A673 (cell line): Measurements from ENCODE around the gene NAPA. TPM values are rescaled to one million over a fixed set of nuclear protein-coding genes. Genes with fewer than 3 reads are reported as not detected.

Experiments
- BruUV-seq: library from RNA; stranded (reverse); fragments of 400-500 nt; replicated peaks from 2 replicates; lab custom pipeline; 2021; lab: Mats Ljungman, UMichigan
- CTCF ChIA-PET: fragments of 300-600 bp; sonication (Branson Sonifier 250); formaldehyde crosslinking; loops from one replicate; lab custom pipeline; 2022; ENCODE audit warnings: antibody characterized with exemption; lab: Charles Lee
- POLR2A ChIA-PET: fragments of 300-600 bp; sonication (Branson Sonifier 250); formaldehyde crosslinking; loops from one replicate; lab custom pipeline; 2022; ENCODE audit warnings: antibody characterized with exemption; ENCODE audit not compliant: low non-redundant PET; lab: Charles Lee
- DNase-seq: peaks from one replicate; pipeline ENCODE4 v3.0.0-alpha.2; 2015; ENCODE audit warnings: low spot score
- H3K27ac ChIP-seq: fragments of 200-600 bp; sonication (generic); 2 replicates; pipeline ENCODE4 v1.5.1; 2016; ENCODE audit warnings: mixed run types, low read depth, mild to moderate bottlenecking, mixed read lengths, antibody characterized with exemption, low read length; ENCODE audit not compliant: poor library complexity, severe bottlenecking
- H3K27me3 ChIP-seq: fragments of 200-600 bp; sonication (generic); replicated peaks from 2 replicates; pipeline ENCODE4 v1.6.1; 2017; ENCODE audit warnings: mixed run types, low read depth, mild to moderate bottlenecking, mixed read lengths, antibody characterized with exemption, low read length; ENCODE audit not compliant: insufficient read depth, poor library complexity
- H3K36me3 ChIP-seq: fragments of 200-600 bp; sonication (generic); 2 replicates; pipeline ENCODE4 v1.6.1; 2016; ENCODE audit warnings: mixed run types, mild to moderate bottlenecking, mixed read lengths, antibody characterized with exemption, low read length; ENCODE audit not compliant: insufficient read depth, poor library complexity, severe bottlenecking
- H3K4me1 ChIP-seq: fragments of 200-600 bp; sonication (generic); 2 replicates; pipeline ENCODE4 v1.6.1; 2017; ENCODE audit warnings: mixed run types, mild to moderate bottlenecking, mixed read lengths, antibody characterized with exemption, low read length; ENCODE audit not compliant: insufficient read depth, poor library complexity, severe bottlenecking
- H3K4me3 ChIP-seq: fragments of 200-600 bp; sonication (generic); 2 replicates; pipeline ENCODE4 v1.5.1; 2016; ENCODE audit warnings: low read depth, mixed run types, mild to moderate bottlenecking, mixed read lengths, low read length; ENCODE audit not compliant: poor library complexity, severe bottlenecking
- H3K9me3 ChIP-seq: fragments of 200-600 bp; sonication (generic); 2 replicates; pipeline ENCODE4 v1.6.1; 2016; ENCODE audit warnings: mixed run types, low read depth, mild to moderate bottlenecking, mixed read lengths, antibody characterized with exemption, low read length; ENCODE audit not compliant: poor library complexity, severe bottlenecking
- CTCF ChIP-seq: fragments of 300-800, 200-600 bp; sonication (generic); conservative IDR thresholded peaks from 2 replicates; pipeline ENCODE4 v1.5.1; 2017; ENCODE audit warnings: low read depth, mild to moderate bottlenecking, antibody characterized with exemption, low read length, moderate library complexity, mixed read lengths
- EZH2 ChIP-seq: fragments of 200-600 bp; sonication (generic); IDR thresholded peaks from 2 replicates; pipeline ENCODE4 v1.6.1; 2017; ENCODE audit warnings: borderline replicate concordance, low read depth, mild to moderate bottlenecking, mixed read lengths, antibody characterized with exemption, low read length; ENCODE audit not compliant: poor library complexity, severe bottlenecking
- intact Hi-C: fragments of 100-400 bp; cut with micrococcal nuclease; formaldehyde crosslinking; loops from one replicate; pipeline ENCODE4 v1.10.0; 2022; ENCODE audit not compliant: unreplicated experiment
- total RNA-seq: library from RNA; stranded (reverse); gene quantifications from 2 replicates; pipeline ENCODE4 v1.2.3, GENCODE V29; 2021

The NAPA gene
- total RNA-seq, 1 experiment from 2014 or later: 90.9 TPM

- no TSS peak for BruUV-seq
- ChIA-PET POLR2A (no interaction called here), CTCF (no interaction called here)
- Histone ChIP-seq H3K27me3 (peaks cover 5% of the 10 kb centered on the region), H3K4me1 (peaks cover 3% of the 10 kb centered on the region), H3K9me3 (no peaks in the 10 kb centered on the region), H3K36me3 (no peaks in the 10 kb centered on the region), H3K27ac (no peak overlapping the region), H3K4me3 (no peak overlapping the region)
- DNase-seq: no peak
- intact Hi-C loops: loop anchor here (5.0 to 10.0 kb wide), 3 partner anchors 82 to 176 kb away; no protein-coding TSS in a partner anchor
- TF ChIP-seq EZH2 (no peak), CTCF (no peak)
These were observed 4.0 kb upstream of the NAPA start for GRCh38 chr19:47518854-47519253.

- H3K4me1 ChIP-seq: peaks cover 3% of the 10 kb centered on the region
- CTCF ChIA-PET: interaction anchor here (0.5 kb wide), 1 partner anchor 30 kb away, joined by 5 read pairs; no protein-coding TSS in a partner anchor
- no peaks in the 10 kb centered on the region for H3K9me3 ChIP-seq
- H3K27ac ChIP-seq: no peak overlapping the region
- no peaks in the 10 kb centered on the region for H3K36me3 ChIP-seq
- DNase-seq: no peak
- TF ChIP-seq CTCF (no peak), EZH2 (no peak)
- H3K4me3 ChIP-seq: no peak overlapping the region
- POLR2A ChIA-PET: no interaction called here
- intact Hi-C loops: loop anchor here (5.0 to 10.0 kb wide), 3 partner anchors 81 to 177 kb away; no protein-coding TSS in a partner anchor
- BruUV-seq: no TSS peak
- no peaks in the 10 kb centered on the region for H3K27me3 ChIP-seq
These were observed 3.3 kb upstream of the NAPA start for GRCh38 chr19:47518139-47518538.

GRCh38 chr19:47514151-47514868, 553 bp downstream of the NAPA start:
- H3K9me3 ChIP-seq: no peaks in the 10 kb centered on the region
- peaks cover 3% of the 10 kb centered on the region for H3K4me1 ChIP-seq
- no peaks in the 10 kb centered on the region for H3K36me3 ChIP-seq
- no peaks in the 10 kb centered on the region for H3K27me3 ChIP-seq
- intact Hi-C loops: loop anchor here (2.0 to 10.0 kb wide), 2 partner anchors 68 to 180 kb away; no protein-coding TSS in a partner anchor
- BruUV-seq: TSS peak; percentile 65
- ChIA-PET CTCF (no interaction called here), POLR2A (no interaction called here)
- peak overlapping the region; percentile 94 for H3K4me3 ChIP-seq
- H3K27ac ChIP-seq: peak overlapping the region; percentile 92
- no peak for TF ChIP-seq CTCF
- TF ChIP-seq EZH2: no peak
- DNase-seq: no peak
